Spleen (tissue), 7 donors: ENCODE results near the gene SPTBN1.

Source experiments
- CTCF ChIP-seq, 11 experiments: fragments of 200-600 bp in 7 of 11; fragments of 450-650 bp in 4 of 11; sonication (generic) in 4 of 11; IDR thresholded peaks in 8 of 11; conservative IDR thresholded peaks in 3 of 11; 1 replicate in 7 of 11; 2 replicates in 4 of 11; pipeline versions ENCODE4 v1.4.0 to v1.8.0; 2016 to 2021; ENCODE audit warnings: antibody characterized with exemption in 11 of 11, inconsistent platforms in 4 of 11, mild to moderate bottlenecking in 1 of 11
- POLR2A ChIP-seq, 3 donors: fragments of 450-650 bp; IDR thresholded peaks; one replicate each; pipeline ENCODE4 v1.5.1; 2017; ENCODE audit warnings: antibody characterized with exemption in 3 of 3, mild to moderate bottlenecking in 1 of 3
- donor health status: DM: no; HTN: no; CAD: no; lungs with moderate emphysema.
- donor health status: DM: no; HTN: no; CAD: no.
- donor health status: DM: no; HTN: no; CAD: no.

GRCh38 chr2:54586062-54586461 is 129.9 kb downstream of the SPTBN1 start:
- TF ChIP-seq CTCF (IDR thresholded peaks at IDR 0.05 in 8 of 11, conservative IDR thresholded peaks at IDR 0.05 in 3 of 11): no peak
- TF ChIP-seq POLR2A (IDR thresholded peaks at IDR 0.05): no peak
